Measurements from ENCODE around the gene TPD52L1. TPM values are rescaled to one million over a fixed set of nuclear protein-coding genes. Genes with fewer than 3 reads are reported as not detected.

The TPD52L1 gene
- total RNA-seq, 1 experiment from 2014 or later = 12.4 TPM

GRCh38 chr6:125207956-125208355 is 54.4 kb downstream of the TPD52L1 start:
- H3K4me3 Mint-ChIP-seq = no peak overlapping the region
- TF ChIP-seq ZNF138 (CRISPR knock-in tag; conservative IDR thresholded peaks at IDR 0.05) (no peak), ESRRA (CRISPR knock-in tag; IDR thresholded peaks at IDR 0.05; ENCODE audit: borderline replicate concordance) (no peak), PREB (CRISPR knock-in tag; IDR thresholded peaks at IDR 0.05; ENCODE audit: borderline replicate concordance) (no peak), ATF3 (CRISPR knock-in tag; conservative IDR thresholded peaks at IDR 0.05) (no peak), IRF2 (CRISPR knock-in tag; IDR thresholded peaks at IDR 0.05; ENCODE audit: borderline replicate concordance, low read depth) (no peak), ATF2 (CRISPR knock-in tag; IDR thresholded peaks at IDR 0.05; ENCODE audit: borderline replicate concordance, low read depth) (no peak), STAT6 (CRISPR knock-in tag; conservative IDR thresholded peaks at IDR 0.05; ENCODE audit: low read depth) (no peak), TEAD1 (CRISPR knock-in tag; IDR thresholded peaks at IDR 0.05) (no peak), ATF6 (CRISPR knock-in tag; IDR thresholded peaks at IDR 0.05) (no peak)
- H3K27ac Mint-ChIP-seq = no peak overlapping the region
- ChIA-PET POLR2A (no interaction called here), CTCF (no interaction called here)
- peaks cover 13% of the 10 kb centered on the region for H3K4me1 Mint-ChIP-seq
- no peaks in the 10 kb centered on the region for H3K36me3 Mint-ChIP-seq
- H3K27me3 Mint-ChIP-seq (ENCODE audit: low read depth) = peaks cover 4% of the 10 kb centered on the region; the same call in 1 of the 2 replicates
- H3K9me3 Mint-ChIP-seq = peaks cover 19% of the 10 kb centered on the region
- DNase-seq (ENCODE audit: low spot score) (no peak), ATAC-seq (no peak)

- Mint-ChIP-seq H3K9me3 (peaks cover 19% of the 10 kb centered on the region), H3K4me3 (no peak overlapping the region), H3K27ac (no peak overlapping the region), H3K36me3 (no peaks in the 10 kb centered on the region), H3K27me3 (ENCODE audit: low read depth) (peaks cover 4% of the 10 kb centered on the region; the same call in 1 of the 2 replicates), H3K4me1 (peaks cover 5% of the 10 kb centered on the region)
- CTCF ChIA-PET = no interaction called here
- DNase-seq (ENCODE audit: low spot score) (no peak), ATAC-seq (no peak)
- TF ChIP-seq CREM (CRISPR knock-in tag; IDR thresholded peaks at IDR 0.05) (no peak), PRDM15 (CRISPR knock-in tag; IDR thresholded peaks at IDR 0.05) (no peak), NR2C2 (CRISPR knock-in tag; IDR thresholded peaks at IDR 0.05) (no peak), NR1H2 (CRISPR knock-in tag; IDR thresholded peaks at IDR 0.05) (no peak), NR3C1 (CRISPR knock-in tag; conservative IDR thresholded peaks at IDR 0.05; ENCODE audit: low read depth) (no peak), ATF2 (CRISPR knock-in tag; IDR thresholded peaks at IDR 0.05; ENCODE audit: borderline replicate concordance, low read depth) (no peak), TEAD1 (CRISPR knock-in tag; IDR thresholded peaks at IDR 0.05) (no peak), NFE2L1 (CRISPR knock-in tag; IDR thresholded peaks at IDR 0.05) (no peak), ZNF317 (CRISPR knock-in tag; IDR thresholded peaks at IDR 0.05; ENCODE audit: borderline replicate concordance, low read depth) (no peak), ZNF425 (CRISPR knock-in tag; conservative IDR thresholded peaks at IDR 0.05) (no peak)
- POLR2A ChIA-PET = no interaction called here
Measured at GRCh38 chr6:125208625-125209249, 55.2 kb downstream of the TPD52L1 start.

Measured in WTC11 (cell line).